Measurements from ENCODE around the gene NUP98.
A peak's percentile ranks its signal among the peaks of the same experiment; 100 is the strongest.
"Not testable (repeated sequence)": the region's sequence is repeated elsewhere in the genome, so short reads cannot be mapped to it uniquely, and the experiment has no call there.

NUP98 gene

DNA sequence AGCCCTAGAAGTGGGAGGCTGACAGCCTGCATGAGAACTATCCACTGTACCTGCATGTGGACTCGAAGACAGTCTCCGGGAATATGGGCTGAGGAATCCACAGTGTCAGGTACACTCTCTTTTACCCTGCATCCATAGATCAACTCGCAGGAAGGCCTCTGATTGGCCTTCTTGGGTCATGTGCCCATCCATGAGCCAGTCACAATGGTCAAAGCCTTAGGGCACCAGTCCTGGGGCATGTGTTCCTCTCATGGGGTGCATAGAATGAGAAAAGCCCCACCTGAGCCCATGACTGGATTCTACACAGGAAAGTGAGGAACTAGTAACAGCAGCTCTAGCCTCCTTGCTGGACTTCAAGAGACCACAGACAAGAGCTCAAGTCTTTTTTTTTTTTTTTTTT is 141.8 kb downstream of the NUP98 start:
- Histone ChIP-seq H3K27ac (ENCODE audit: low read depth, low read length) (no peak overlapping the region), H3K9me3 (ENCODE audit: control insufficient read depth, insufficient read depth, low read length) (no peaks in the 10 kb centered on the region), H3K27me3 (ENCODE audit: control insufficient read depth, insufficient read depth, low read length) (no peaks in the 10 kb centered on the region), H3K9ac (ENCODE audit: low read depth, low read length) (no peak overlapping the region), H3K4me1 (ENCODE audit: control insufficient read depth, insufficient read depth, low read length) (no peaks in the 10 kb centered on the region), H3K36me3 (ENCODE audit: control insufficient read depth, insufficient read depth, low read length) (no peaks in the 10 kb centered on the region), H3K4me3 (ENCODE audit: low read depth, low read length) (no peak overlapping the region)

GRCh38 chr11:3652514-3652913 is 144.8 kb downstream of the NUP98 start:
- not testable (repeated sequence) for H3K4me3 ChIP-seq (ENCODE audit: low read depth, low read length); H3K36me3 ChIP-seq (ENCODE audit: control insufficient read depth, insufficient read depth, low read length); H3K27me3 ChIP-seq (ENCODE audit: control insufficient read depth, insufficient read depth, low read length); H3K9ac ChIP-seq (ENCODE audit: low read depth, low read length); H3K27ac ChIP-seq (ENCODE audit: low read depth, low read length); H3K9me3 ChIP-seq (ENCODE audit: control insufficient read depth, insufficient read depth, low read length); H3K4me1 ChIP-seq (ENCODE audit: control insufficient read depth, insufficient read depth, low read length)

DNA sequence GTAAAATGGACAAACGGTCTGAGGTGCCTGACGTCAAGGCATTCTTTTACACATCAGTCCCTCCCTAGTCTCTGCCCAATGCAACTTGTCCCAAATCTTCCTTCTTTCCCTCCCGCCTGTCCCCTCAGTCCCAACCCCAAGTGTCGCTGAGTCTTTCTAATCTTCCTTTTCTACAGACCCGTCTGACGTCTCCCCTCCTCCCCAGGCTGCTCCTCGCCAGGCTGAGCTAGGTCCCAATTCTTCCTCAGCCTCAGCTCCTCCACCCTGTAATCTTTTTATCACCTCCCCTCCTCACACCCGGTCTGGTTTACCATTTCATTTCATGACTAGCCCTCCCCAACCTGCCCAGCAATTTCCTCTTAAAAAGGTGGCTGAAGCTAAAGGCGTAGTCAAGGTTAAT is 148.0 kb downstream of the NUP98 start:
- not testable (repeated sequence) for H3K9me3 ChIP-seq (ENCODE audit: control insufficient read depth, insufficient read depth, low read length); H3K27ac ChIP-seq (ENCODE audit: low read depth, low read length); H3K4me1 ChIP-seq (ENCODE audit: control insufficient read depth, insufficient read depth, low read length); H3K36me3 ChIP-seq (ENCODE audit: control insufficient read depth, insufficient read depth, low read length); H3K9ac ChIP-seq (ENCODE audit: low read depth, low read length); H3K4me3 ChIP-seq (ENCODE audit: low read depth, low read length); H3K27me3 ChIP-seq (ENCODE audit: control insufficient read depth, insufficient read depth, low read length)

- H3K9me3 ChIP-seq (ENCODE audit: control insufficient read depth, insufficient read depth, low read length); H3K9ac ChIP-seq (ENCODE audit: low read depth, low read length); H3K4me1 ChIP-seq (ENCODE audit: control insufficient read depth, insufficient read depth, low read length); H3K36me3 ChIP-seq (ENCODE audit: control insufficient read depth, insufficient read depth, low read length); H3K27me3 ChIP-seq (ENCODE audit: control insufficient read depth, insufficient read depth, low read length); H3K4me3 ChIP-seq (ENCODE audit: low read depth, low read length); H3K27ac ChIP-seq (ENCODE audit: low read depth, low read length): not testable (repeated sequence)
Observed at GRCh38 chr11:3648843-3649242, 148.5 kb downstream of the NUP98 start.

- peaks cover 13% of the 10 kb centered on the region; the same call in 1 of the 2 replicates for H3K4me1 ChIP-seq (ENCODE audit: control insufficient read depth, insufficient read depth, low read length)
- no peaks in the 10 kb centered on the region for H3K36me3 ChIP-seq (ENCODE audit: control insufficient read depth, insufficient read depth, low read length)
- no peak overlapping the region for H3K9ac ChIP-seq (ENCODE audit: low read depth, low read length)
- no peak overlapping the region for H3K27ac ChIP-seq (ENCODE audit: low read depth, low read length)
- H3K9me3 ChIP-seq (ENCODE audit: control insufficient read depth, insufficient read depth, low read length) = no peaks in the 10 kb centered on the region; the same call in 1 of the 2 replicates
- no peak overlapping the region for H3K4me3 ChIP-seq (ENCODE audit: low read depth, low read length)
- peaks cover 9% of the 10 kb centered on the region for H3K27me3 ChIP-seq (ENCODE audit: control insufficient read depth, insufficient read depth, low read length)
Observed at GRCh38 chr11:3645552-3645951, 151.8 kb downstream of the NUP98 start.

DNA sequence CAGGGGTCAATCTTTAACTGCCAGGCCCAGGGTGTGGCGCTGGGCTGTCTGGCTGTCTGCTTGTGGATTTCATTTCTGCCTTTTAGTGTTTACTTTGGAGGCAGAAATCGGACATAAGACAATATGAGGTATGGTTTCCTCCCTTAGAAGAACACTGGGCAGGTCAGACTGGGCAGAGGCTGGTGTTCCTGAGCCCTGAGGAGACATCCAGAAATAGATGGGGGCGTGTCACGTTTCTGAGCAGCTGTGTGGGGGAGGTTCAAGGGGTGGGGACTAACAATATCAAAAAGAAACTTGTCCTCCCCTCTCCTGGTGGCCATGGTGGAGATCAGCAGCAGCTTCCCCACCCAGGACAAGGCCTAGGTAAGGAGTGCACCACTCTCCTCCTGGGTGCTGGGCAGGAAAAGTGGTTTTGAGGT is 152.5 kb downstream of the NUP98 start, which contains the start of gene ART1:
Gene ART1 (plus strand): TSS at position 312 of the 419 bp plus-strand sequence. CDS start 14,086 bp downstream, outside the sequence.
- Histone ChIP-seq H3K27ac (ENCODE audit: low read depth, low read length) (no peak within 1 kb of the TSS), H3K4me1 (ENCODE audit: control insufficient read depth, insufficient read depth, low read length) (peaks cover 13% of the 10 kb centered on the region; the same call in 1 of the 2 replicates), H3K4me3 (ENCODE audit: low read depth, low read length) (no peak within 1 kb of the TSS), H3K36me3 (ENCODE audit: control insufficient read depth, insufficient read depth, low read length) (no peaks in the 10 kb centered on the region), H3K27me3 (ENCODE audit: control insufficient read depth, insufficient read depth, low read length) (peaks cover 9% of the 10 kb centered on the region), H3K9ac (ENCODE audit: low read depth, low read length) (no peak within 1 kb of the TSS), H3K9me3 (ENCODE audit: control insufficient read depth, insufficient read depth, low read length) (no peaks in the 10 kb centered on the region; the same call in 1 of the 2 replicates)

GRCh38 chr11:3643102-3643546 is 154.2 kb downstream of the NUP98 start:
- Histone ChIP-seq H3K9ac (ENCODE audit: low read depth, low read length) (peak overlapping the region; percentile 84; the same call in 1 of the 2 replicates), H3K4me3 (ENCODE audit: low read depth, low read length) (peak overlapping the region; percentile 68), H3K4me1 (ENCODE audit: control insufficient read depth, insufficient read depth, low read length) (peaks cover 13% of the 10 kb centered on the region; the same call in 1 of the 2 replicates), H3K27ac (ENCODE audit: low read depth, low read length) (peak overlapping the region; percentile 96)
- not testable (repeated sequence) for H3K9me3 ChIP-seq (ENCODE audit: control insufficient read depth, insufficient read depth, low read length); H3K36me3 ChIP-seq (ENCODE audit: control insufficient read depth, insufficient read depth, low read length); H3K27me3 ChIP-seq (ENCODE audit: control insufficient read depth, insufficient read depth, low read length)

DNA sequence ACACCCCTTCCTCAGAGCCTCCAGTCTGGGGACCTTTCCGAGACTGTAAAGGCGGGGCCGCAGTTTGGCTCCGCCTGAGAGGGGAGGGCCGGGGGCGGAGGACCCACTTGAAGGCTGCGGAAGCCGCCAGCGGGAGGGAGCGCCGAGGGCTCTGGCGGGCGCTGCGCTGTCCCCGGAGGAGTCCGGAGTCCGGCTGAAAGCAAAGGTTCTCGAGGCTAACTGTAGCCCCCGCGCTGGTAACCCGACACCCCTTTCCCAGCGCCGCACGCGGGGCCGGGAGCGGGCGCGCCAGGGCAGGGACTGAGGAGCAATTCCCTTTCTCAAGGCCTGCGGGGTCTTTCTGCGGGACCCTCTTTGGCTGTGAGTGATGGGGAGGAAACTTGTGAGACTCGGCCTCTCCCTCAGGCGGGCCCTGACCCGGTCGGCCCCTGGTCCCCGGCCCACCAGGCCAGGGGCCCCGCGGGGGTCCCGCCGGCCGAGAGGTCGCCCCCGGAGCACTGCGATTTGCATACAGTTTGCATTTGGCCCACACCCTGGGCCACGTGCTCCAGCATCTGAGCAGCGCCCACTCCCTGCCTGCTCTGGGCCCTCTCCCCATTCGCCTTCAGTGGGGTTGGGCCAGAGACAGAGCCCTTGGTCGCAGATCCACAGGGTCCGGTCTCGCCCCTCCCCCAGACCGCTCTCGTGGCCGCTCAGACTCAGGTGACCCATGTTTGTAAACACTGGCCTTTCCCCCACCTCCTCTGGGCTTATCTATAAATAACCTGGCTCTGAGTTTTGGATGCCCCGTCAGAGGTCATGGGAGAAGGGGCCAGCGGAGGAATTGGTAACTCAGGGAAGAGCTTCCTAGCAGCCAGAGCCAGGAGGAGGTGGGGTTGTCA is 155.0 kb downstream of the NUP98 start:
- Histone ChIP-seq H3K9ac (ENCODE audit: low read depth, low read length) (peak overlapping the region; percentile 84), H3K4me1 (ENCODE audit: control insufficient read depth, insufficient read depth, low read length) (peaks cover 13% of the 10 kb centered on the region; the same call in 1 of the 2 replicates), H3K4me3 (ENCODE audit: low read depth, low read length) (peak overlapping the region; percentile 68), H3K9me3 (ENCODE audit: control insufficient read depth, insufficient read depth, low read length) (no peaks in the 10 kb centered on the region; the same call in 1 of the 2 replicates), H3K27ac (ENCODE audit: low read depth, low read length) (peak overlapping the region; percentile 96), H3K27me3 (ENCODE audit: control insufficient read depth, insufficient read depth, low read length) (peaks cover 9% of the 10 kb centered on the region), H3K36me3 (ENCODE audit: control insufficient read depth, insufficient read depth, low read length) (no peaks in the 10 kb centered on the region)

- Histone ChIP-seq H3K27ac (ENCODE audit: low read depth, low read length) (peak within 1 kb of the TSS; percentile 96), H3K4me1 (ENCODE audit: control insufficient read depth, insufficient read depth, low read length) (peaks cover 13% of the 10 kb centered on the region; the same call in 1 of the 2 replicates), H3K9me3 (ENCODE audit: control insufficient read depth, insufficient read depth, low read length) (no peaks in the 10 kb centered on the region; the same call in 1 of the 2 replicates), H3K36me3 (ENCODE audit: control insufficient read depth, insufficient read depth, low read length) (no peaks in the 10 kb centered on the region), H3K27me3 (ENCODE audit: control insufficient read depth, insufficient read depth, low read length) (peaks cover 9% of the 10 kb centered on the region), H3K9ac (ENCODE audit: low read depth, low read length) (peak within 1 kb of the TSS; percentile 84), H3K4me3 (ENCODE audit: low read depth, low read length) (peak within 1 kb of the TSS; percentile 68)
Observed at GRCh38 chr11:3641701-3642070, 155.7 kb downstream of the NUP98 start, which contains the start of gene ART5. Gene ART5 (minus strand): TSS chr11:3641992. CDS start chr11:3641862, 130 bp downstream.

DNA sequence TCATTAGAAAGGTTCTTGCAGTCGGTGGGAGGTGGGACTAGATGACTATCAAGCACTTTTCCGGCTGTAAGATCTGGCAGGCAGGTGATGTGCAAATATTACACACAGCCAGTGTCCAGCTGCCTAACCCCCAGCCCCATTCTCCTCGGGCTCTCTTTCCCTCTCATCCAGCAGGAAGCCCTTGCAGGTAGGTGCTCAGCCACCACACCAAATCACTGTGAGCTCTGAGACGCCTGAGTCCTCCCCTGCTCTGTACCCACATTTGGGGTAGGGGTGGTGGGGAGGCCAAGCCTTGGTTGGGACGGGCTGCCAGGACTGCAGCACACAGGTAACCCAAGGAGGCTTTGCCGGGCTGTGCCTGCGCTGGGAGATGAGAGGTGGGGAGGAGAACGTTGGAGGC is 156.2 kb downstream of the NUP98 start:
- H3K36me3 ChIP-seq (ENCODE audit: control insufficient read depth, insufficient read depth, low read length) = no peaks in the 10 kb centered on the region
- H3K27me3 ChIP-seq (ENCODE audit: control insufficient read depth, insufficient read depth, low read length) = peaks cover 9% of the 10 kb centered on the region
- H3K27ac ChIP-seq (ENCODE audit: low read depth, low read length) = no peak overlapping the region
- H3K9me3 ChIP-seq (ENCODE audit: control insufficient read depth, insufficient read depth, low read length) = no peaks in the 10 kb centered on the region; the same call in 1 of the 2 replicates
- H3K4me3 ChIP-seq (ENCODE audit: low read depth, low read length) = peak overlapping the region; percentile 68
- H3K4me1 ChIP-seq (ENCODE audit: control insufficient read depth, insufficient read depth, low read length) = peaks cover 13% of the 10 kb centered on the region; the same call in 1 of the 2 replicates
- no peak overlapping the region for H3K9ac ChIP-seq (ENCODE audit: low read depth, low read length)

DNA sequence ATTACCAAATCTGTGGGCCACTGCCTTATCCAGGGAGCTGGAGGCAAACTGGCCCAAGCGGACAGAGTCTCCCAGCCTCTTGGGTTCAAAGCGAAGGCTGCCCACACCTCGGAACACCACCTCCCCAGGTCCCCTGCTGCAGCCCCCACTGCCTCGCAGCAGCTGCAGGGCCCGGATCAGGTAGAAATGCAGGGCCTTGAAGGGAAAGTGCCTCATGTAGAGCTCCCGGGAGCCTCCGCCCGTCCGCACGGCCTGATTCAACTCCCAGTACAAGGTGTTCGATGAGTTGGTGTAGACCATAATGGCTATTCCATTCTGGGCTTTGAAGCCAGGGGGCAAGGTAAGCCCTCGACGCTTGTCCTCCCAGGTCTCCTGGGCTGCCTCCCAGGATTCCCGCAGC is 157.5 kb downstream of the NUP98 start:
- Histone ChIP-seq H3K9me3 (ENCODE audit: control insufficient read depth, insufficient read depth, low read length) (no peaks in the 10 kb centered on the region; the same call in 1 of the 2 replicates), H3K9ac (ENCODE audit: low read depth, low read length) (no peak overlapping the region), H3K36me3 (ENCODE audit: control insufficient read depth, insufficient read depth, low read length) (no peaks in the 10 kb centered on the region), H3K27ac (ENCODE audit: low read depth, low read length) (no peak overlapping the region), H3K4me3 (ENCODE audit: low read depth, low read length) (no peak overlapping the region), H3K27me3 (ENCODE audit: control insufficient read depth, insufficient read depth, low read length) (peaks cover 9% of the 10 kb centered on the region), H3K4me1 (ENCODE audit: control insufficient read depth, insufficient read depth, low read length) (peaks cover 13% of the 10 kb centered on the region; the same call in 1 of the 2 replicates)

Data from HUES48 (cell line).